ENCODE measurements around the gene NCDN. TPM values are rescaled to one million over a fixed set of nuclear protein-coding genes. Genes with fewer than 3 reads are reported as not detected.

NCDN gene
- total and polyA plus RNA-seq, 2 experiments from 2014 or later: 19.6 to 25.7 TPM

DNA sequence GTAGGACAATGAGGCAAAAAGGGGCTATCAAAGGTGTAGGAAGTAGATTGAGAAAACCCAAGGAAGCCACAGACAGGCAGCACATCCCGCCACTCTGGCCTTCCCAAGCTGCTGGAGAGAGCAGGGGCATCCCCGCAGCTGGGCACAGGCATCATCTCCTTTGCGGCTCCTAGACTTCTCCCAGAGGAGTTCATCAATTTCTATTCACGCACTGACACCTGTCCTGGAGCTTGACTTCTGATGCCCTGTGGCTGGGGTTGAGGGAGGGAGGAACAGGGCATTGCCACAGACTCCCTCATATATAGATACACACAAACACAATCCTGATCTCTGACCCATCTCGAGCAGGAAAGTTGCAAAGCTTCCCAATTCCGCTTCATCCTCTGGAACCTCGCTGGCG, 13.7 kb downstream of the NCDN start:
- no peak for TF ChIP-seq EZH2phosphoT487 (IDR thresholded peaks at IDR 0.05; ENCODE audit: low read depth, severe bottlenecking, unreplicated experiment)
- TF ChIP-seq CTCF (IDR thresholded peaks at IDR 0.05; ENCODE audit: poor library complexity): no peak
- TF ChIP-seq EZH2 (IDR thresholded peaks at IDR 0.05; ENCODE audit: borderline replicate concordance): no peak
- Histone ChIP-seq H3K9me3 (ENCODE audit: low read depth) (no peaks in the 10 kb centered on the region), H3K4me2 (no peak overlapping the region), H3K79me2 (no peaks in the 10 kb centered on the region), H3K9me2 (replicated peaks; ENCODE audit: insufficient read depth) (no peaks in the 10 kb centered on the region), H3K36me3 (replicated peaks; ENCODE audit: insufficient read depth, low read depth) (no peaks in the 10 kb centered on the region), H3K4me3 (no peak overlapping the region), H2AFZ (no peak overlapping the region), H4K20me1 (ENCODE audit: insufficient read depth, poor library complexity, severe bottlenecking) (no peaks in the 10 kb centered on the region), H3K4me1 (ENCODE audit: insufficient read depth) (peaks cover 10% of the 10 kb centered on the region), H3K27me3 (peaks cover 54% of the 10 kb centered on the region), H3K27ac (no peak overlapping the region)
- 83% methylated on average over 8 of the region's 8 CpGs for WGBS (ENCODE audit: low lambda C conversion rate, missing lambda C conversion rate)
- DNase-seq (ENCODE audit: low spot score): no peak

- H3K4me3 ChIP-seq: no peak overlapping the region
- H3K4me1 ChIP-seq (ENCODE audit: insufficient read depth): peaks cover 14% of the 10 kb centered on the region
- H2AFZ ChIP-seq: no peak overlapping the region
- TF ChIP-seq EZH2 (IDR thresholded peaks at IDR 0.05; ENCODE audit: borderline replicate concordance) (no peak), CTCF (IDR thresholded peaks at IDR 0.05; ENCODE audit: poor library complexity) (no peak), EZH2phosphoT487 (IDR thresholded peaks at IDR 0.05; ENCODE audit: low read depth, severe bottlenecking, unreplicated experiment) (no peak)
- peaks cover 64% of the 10 kb centered on the region for H3K27me3 ChIP-seq
- DNase-seq (ENCODE audit: low spot score): no peak
- no peaks in the 10 kb centered on the region for H3K79me2 ChIP-seq
- no peaks in the 10 kb centered on the region for H3K9me3 ChIP-seq (ENCODE audit: low read depth)
- H4K20me1 ChIP-seq (ENCODE audit: insufficient read depth, poor library complexity, severe bottlenecking): no peaks in the 10 kb centered on the region
- no peak overlapping the region for H3K27ac ChIP-seq
- no peak overlapping the region for H3K4me2 ChIP-seq
- WGBS (ENCODE audit: low lambda C conversion rate, missing lambda C conversion rate): 100% methylated on average over 2 of the region's 2 CpGs
- no peaks in the 10 kb centered on the region for H3K36me3 ChIP-seq (replicated peaks; ENCODE audit: insufficient read depth, low read depth)
- H3K9me2 ChIP-seq (replicated peaks; ENCODE audit: insufficient read depth): no peaks in the 10 kb centered on the region
Observed at GRCh38 chr1:35572296-35572695, 14.7 kb downstream of the NCDN start.

- 5% methylated on average over 68 of the region's 95 CpGs for WGBS (ENCODE audit: low lambda C conversion rate, missing lambda C conversion rate)
- Histone ChIP-seq H3K27ac (no peak within 1 kb of the TSS), H3K27me3 (peaks cover 76% of the 10 kb centered on the region), H3K9me3 (ENCODE audit: low read depth) (no peaks in the 10 kb centered on the region), H3K9me2 (replicated peaks; ENCODE audit: insufficient read depth) (no peaks in the 10 kb centered on the region), H3K79me2 (no peaks in the 10 kb centered on the region), H3K36me3 (replicated peaks; ENCODE audit: insufficient read depth, low read depth) (no peaks in the 10 kb centered on the region), H3K4me3 (peak within 1 kb of the TSS; percentile 77), H3K4me2 (peak within 1 kb of the TSS; percentile 97), H4K20me1 (ENCODE audit: insufficient read depth, poor library complexity, severe bottlenecking) (no peaks in the 10 kb centered on the region), H3K4me1 (ENCODE audit: insufficient read depth) (peaks cover 24% of the 10 kb centered on the region), H2AFZ (peak within 1 kb of the TSS; percentile 66)
- no peak for TF ChIP-seq CTCF (IDR thresholded peaks at IDR 0.05; ENCODE audit: poor library complexity)
- peak; percentile 89 for TF ChIP-seq EZH2 (IDR thresholded peaks at IDR 0.05; ENCODE audit: borderline replicate concordance)
- TF ChIP-seq EZH2phosphoT487 (IDR thresholded peaks at IDR 0.05; ENCODE audit: low read depth, severe bottlenecking, unreplicated experiment): peak; percentile 74
- DNase-seq (ENCODE audit: low spot score): no peak
Observed at GRCh38 chr1:35573198-35574124, 15.9 kb downstream of the NCDN start, which contains the start of gene TFAP2E. Gene TFAP2E, plus strand, starts transcription at chr1:35573314. Its CDS starts 264 bp downstream, at chr1:35573578.
